Measurements from ENCODE around the gene DYDC2.

GRCh38 chr10:80365510-80365909 lies 8.9 kb downstream of the DYDC2 start:
- TF ChIP-seq POLR2A (IDR thresholded peaks at IDR 0.05; ENCODE audit: low read depth, low read length) (no peak), TAF1 (IDR thresholded peaks at IDR 0.05; ENCODE audit: borderline replicate concordance, low read depth, low read length) (no peak), POLR2AphosphoS5 (IDR thresholded peaks at IDR 0.05; ENCODE audit: low read depth, low read length) (no peak)

Measured in GM12892 (cell line).